ENCODE measurements around the gene MAP3K8. TPM values are rescaled to one million over a fixed set of nuclear protein-coding genes. Genes with fewer than 3 reads are reported as not detected.

Gene MAP3K8
- total and polyA plus RNA-seq, 2 donors (not counting 1 experiment from before 2014, with no cell fraction given): 97.0 to 99.2 TPM

- Mint-ChIP-seq H3K4me1 (peaks cover 70% of the 10 kb centered on the region), H3K9me3 (ENCODE audit: insufficient read depth) (no peaks in the 10 kb centered on the region), H3K4me3 (peak overlapping the region; percentile 98), H3K27ac (peak overlapping the region; percentile 81), H3K27me3 (no peaks in the 10 kb centered on the region)
- peaks cover 88% of the 10 kb centered on the region for H4K20me1 ChIP-seq (ENCODE audit: control insufficient read depth, insufficient read depth, low read length, poor library complexity, severe bottlenecking)
- H3K9ac ChIP-seq (ENCODE audit: low read length): no peak overlapping the region
- peaks cover 95% of the 10 kb centered on the region for H3K79me2 ChIP-seq (ENCODE audit: control insufficient read depth, insufficient read depth, low read length)
- 62% methylated on average over 4 of the region's 5 CpGs for WGBS (ENCODE audit: insufficient coverage)
- ChIA-PET CTCF (interaction anchor here (0.7 to 4.2 kb wide), 13 partner anchors 24 to 153 kb away, joined by 3 to 50 read pairs (median 4); no protein-coding TSS in a partner anchor), POLR2A (interaction anchor here (0.6 to 1.2 kb wide), 2 partner anchors 26 to 91 kb away, joined by 3 to 6 read pairs; no protein-coding TSS in a partner anchor)
- peaks cover 4 to 67% of the 10 kb centered on the region in 2 experiments for H3K36me3 ChIP-seq (replicated peaks in 1 of 2; ENCODE audit: control extremely low read depth in 1 of 2, control insufficient read depth in 1 of 2, extremely low read depth in 1 of 2, insufficient read depth in 2 of 2, low read length in 1 of 2)
- intact Hi-C loops (cut with micrococcal nuclease): loop anchor here (5.0 to 10.0 kb wide), 3 partner anchors 594 to 1907 kb away; partner anchors contain the start of genes EPC1, ZEB1 and ZNF438
- H2AFZ ChIP-seq (ENCODE audit: insufficient read depth, low read depth, low read length, poor library complexity, severe bottlenecking): no peak overlapping the region
- peaks cover 45 to 50% of the 10 kb centered on the region in 2 donors for H3K4me1 ChIP-seq (ENCODE audit: control insufficient read depth in 2 of 2, insufficient read depth in 2 of 2, low read length in 2 of 2)
- H3K9me3 ChIP-seq (ENCODE audit: control extremely low read depth in 1 of 3, control insufficient read depth in 2 of 3, insufficient read depth in 1 of 3, low read length in 2 of 3): no peaks in the 10 kb centered on the region
- no peak for DNase-seq
- TF ChIP-seq EZH2 (IDR thresholded peaks at IDR 0.05; ENCODE audit: borderline replicate concordance, insufficient read depth, low read depth, low read length, poor library complexity, severe bottlenecking): no peak
- no peak for TF ChIP-seq CTCF (IDR thresholded peaks at IDR 0.05)
- ATAC-seq (ENCODE audit: low read depth): no peak
- peak overlapping the region in 3 of 5 experiments; percentile 38 to 50 (median 40) for H3K4me3 ChIP-seq (ENCODE audit: control extremely low read depth in 1 of 5, extremely low read depth in 1 of 5, insufficient read depth in 1 of 5, low read depth in 2 of 5, low read length in 4 of 5)
- peak overlapping the region; percentile 23 to 46 for H3K27ac ChIP-seq (ENCODE audit: low read length in 2 of 2)
- H3K27me3 ChIP-seq (replicated peaks in 1 of 4; ENCODE audit: control extremely low read depth in 1 of 4, control insufficient read depth in 3 of 4, insufficient read depth in 4 of 4, low read length in 3 of 4): no peaks in the 10 kb centered on the region
- H3K4me2 ChIP-seq (replicated peaks; ENCODE audit: low read depth, low read length, poor library complexity, severe bottlenecking): peak overlapping the region; percentile 82
Observed at GRCh38 chr10:30438021-30438850, 4.3 kb downstream of the MAP3K8 start.

GRCh38 chr10:30439931-30440330, 5.9 kb downstream of the MAP3K8 start:
- ATAC-seq (ENCODE audit: low read depth) (no peak), DNase-seq (no peak)
- Histone ChIP-seq H3K4me1 (ENCODE audit: control insufficient read depth in 2 of 2, insufficient read depth in 2 of 2, low read length in 2 of 2) (peaks cover 49 to 55% of the 10 kb centered on the region in 2 donors), H3K9ac (ENCODE audit: low read length) (no peak overlapping the region), H3K79me2 (ENCODE audit: control insufficient read depth, insufficient read depth, low read length) (peaks cover 100% of the 10 kb centered on the region), H3K27me3 (replicated peaks in 1 of 4; ENCODE audit: control extremely low read depth in 1 of 4, control insufficient read depth in 3 of 4, insufficient read depth in 4 of 4, low read length in 3 of 4) (no peaks in the 10 kb centered on the region), H3K27ac (ENCODE audit: low read length in 2 of 2) (no peak overlapping the region), H4K20me1 (ENCODE audit: control insufficient read depth, insufficient read depth, low read length, poor library complexity, severe bottlenecking) (peaks cover 92% of the 10 kb centered on the region), H3K9me3 (ENCODE audit: control extremely low read depth in 1 of 3, control insufficient read depth in 2 of 3, insufficient read depth in 1 of 3, low read length in 2 of 3) (no peaks in the 10 kb centered on the region), H3K36me3 (replicated peaks in 1 of 2; ENCODE audit: control extremely low read depth in 1 of 2, control insufficient read depth in 1 of 2, extremely low read depth in 1 of 2, insufficient read depth in 2 of 2, low read length in 1 of 2) (peaks cover 4 to 74% of the 10 kb centered on the region in 2 experiments), H3K4me2 (replicated peaks; ENCODE audit: low read depth, low read length, poor library complexity, severe bottlenecking) (peak overlapping the region; percentile 28), H2AFZ (ENCODE audit: insufficient read depth, low read depth, low read length, poor library complexity, severe bottlenecking) (no peak overlapping the region), H3K4me3 (ENCODE audit: control extremely low read depth in 1 of 5, extremely low read depth in 1 of 5, insufficient read depth in 1 of 5, low read depth in 2 of 5, low read length in 4 of 5) (no peak overlapping the region)
- 80% methylated on average over 1 of the region's 3 CpGs for WGBS (ENCODE audit: insufficient coverage)
- Mint-ChIP-seq H3K4me3 (peak overlapping the region; percentile 23), H3K27ac (no peak overlapping the region), H3K4me1 (peaks cover 78% of the 10 kb centered on the region), H3K27me3 (no peaks in the 10 kb centered on the region), H3K9me3 (ENCODE audit: insufficient read depth) (no peaks in the 10 kb centered on the region)
- no peak for TF ChIP-seq CTCF (IDR thresholded peaks at IDR 0.05)
- TF ChIP-seq EZH2 (IDR thresholded peaks at IDR 0.05; ENCODE audit: borderline replicate concordance, insufficient read depth, low read depth, low read length, poor library complexity, severe bottlenecking): no peak
- intact Hi-C loops (cut with micrococcal nuclease): loop anchor here (5.0 to 10.0 kb wide), 3 partner anchors 592 to 1905 kb away; partner anchors contain the start of genes EPC1, ZEB1 and ZNF438
- ChIA-PET POLR2A (no interaction called here), CTCF (interaction anchor here (1.0 to 4.2 kb wide), 4 partner anchors 13 to 94 kb away, joined by 3 to 50 read pairs (median 3); no protein-coding TSS in a partner anchor)

Data from B cell (primary cell).